Lung microvascular endothelial cell (primary cell): ENCODE data around the gene ASTN2. TPM values are rescaled to one million over a fixed set of nuclear protein-coding genes. Genes with fewer than 3 reads are reported as not detected.

ENCODE experiments used
- DNase-seq, 2 donors: peaks; one replicate each; pipeline versions ENCODE4 v3.0.0 to v3.0.0-alpha.2; 2010; ENCODE audit warnings: low read depth in 2 of 2
- total RNA-seq: library from RNA; depleted of rRNA; stranded (reverse); fragments of >200 nt; gene quantifications from 2 replicates; pipeline ENCODE4 v1.2.1, GENCODE V29; 2014

ASTN2 gene
- total RNA-seq, 1 donor from 2014 or later: 0.99 TPM

- no peak for DNase-seq
These were observed 298.8 kb downstream of the ASTN2 start for GRCh38 chr9:117116084-117116483.

DNA sequence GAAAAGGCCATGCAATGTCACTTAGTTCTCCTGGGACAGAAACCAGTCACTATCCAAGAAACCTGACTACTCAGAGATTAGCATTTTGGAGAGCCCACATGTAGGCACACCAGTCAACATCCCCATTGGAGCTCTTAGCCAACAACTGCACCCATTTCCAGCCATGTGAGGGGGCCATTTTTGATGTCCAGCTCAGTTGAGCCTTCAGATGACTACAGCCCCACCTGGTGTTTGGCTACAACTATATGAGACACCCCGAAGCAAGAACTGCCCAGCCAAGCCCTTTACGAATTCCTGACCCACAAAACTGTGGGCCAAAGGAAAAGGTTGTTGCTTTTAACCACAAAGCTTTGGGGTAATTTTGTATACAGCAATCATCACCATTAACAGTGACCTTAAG, 300.1 kb downstream of the ASTN2 start:
- no peak for DNase-seq

DNA sequence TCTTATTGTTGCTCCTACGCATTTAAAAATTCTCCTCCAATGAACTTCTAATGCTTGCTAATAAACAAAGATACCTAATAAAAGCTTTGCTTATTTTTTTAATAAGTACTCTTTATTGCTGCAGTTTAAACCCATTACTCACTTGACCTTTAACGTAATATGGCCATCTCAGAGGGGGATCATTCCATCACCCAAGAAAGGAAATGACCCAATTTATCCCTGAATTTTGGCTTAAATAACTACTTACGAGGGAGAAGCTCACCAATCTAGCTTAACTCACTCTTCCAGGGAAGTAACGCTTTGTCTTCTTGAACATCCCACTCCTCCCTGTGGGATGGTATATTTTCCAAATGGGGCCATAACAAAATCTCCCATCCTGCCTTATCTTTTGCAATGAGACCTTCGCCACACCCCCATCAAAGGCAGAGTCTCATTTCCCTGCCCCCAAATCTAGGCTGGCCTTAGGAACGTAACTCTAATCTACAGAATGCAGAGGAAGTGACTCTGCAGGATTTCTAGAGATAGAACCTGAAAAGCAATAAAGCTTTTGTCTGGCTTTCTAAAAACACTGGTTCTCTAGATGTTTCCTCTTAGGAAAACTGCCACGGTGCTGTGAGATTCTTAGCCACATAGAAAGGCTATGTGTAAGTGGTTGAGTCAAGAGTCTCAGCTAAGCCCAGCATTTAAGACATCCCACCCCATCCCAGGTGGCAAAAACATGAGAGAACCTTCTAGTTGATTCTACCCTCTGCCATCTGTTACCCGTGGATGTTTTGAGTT, 310.0 kb downstream of the ASTN2 start:
- DNase-seq: no peak

DNA sequence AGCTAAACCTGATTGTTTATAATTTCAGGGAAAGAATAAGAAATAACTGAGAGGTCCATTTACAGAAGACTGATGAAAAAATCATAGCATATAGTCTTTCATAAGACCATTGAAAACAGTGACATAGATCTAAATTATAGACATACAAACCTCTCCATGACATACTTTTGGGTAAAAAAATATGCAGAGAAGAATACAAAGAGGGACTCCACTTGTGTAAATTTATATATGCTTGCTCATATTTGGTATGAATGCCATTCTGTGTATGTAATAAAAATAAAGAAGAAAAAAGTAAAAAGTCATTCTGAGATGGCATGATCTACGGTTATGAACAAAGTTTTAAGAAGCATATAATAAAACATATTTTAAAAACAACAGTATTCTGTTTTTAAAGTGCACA, 310.7 kb downstream of the ASTN2 start:
- DNase-seq: no peak

- DNase-seq: no peak
These were observed 311.3 kb downstream of the ASTN2 start for GRCh38 chr9:117103438-117104110.

- no peak for DNase-seq
These were observed 313.8 kb downstream of the ASTN2 start for GRCh38 chr9:117101008-117101407.

GRCh38 chr9:117098331-117098730, 316.5 kb downstream of the ASTN2 start:
- DNase-seq: no peak

DNA sequence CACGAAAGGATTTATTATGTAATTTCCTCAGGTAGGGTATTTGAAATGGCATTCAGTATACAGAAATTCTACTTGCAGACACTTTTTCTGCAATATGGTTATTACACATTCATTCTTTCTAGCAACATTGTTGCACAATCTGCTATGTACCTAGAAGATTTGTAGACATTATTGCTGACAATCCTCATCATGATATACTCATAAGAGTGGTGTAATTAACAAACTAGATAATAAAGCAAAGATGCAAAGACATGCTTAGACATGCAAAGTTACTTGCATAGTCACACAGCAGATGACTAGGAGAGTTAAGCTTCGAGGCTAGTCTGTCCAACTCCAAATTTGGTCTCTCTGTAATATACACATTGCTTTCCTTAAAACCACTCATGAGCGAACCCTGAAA, 317.1 kb downstream of the ASTN2 start:
- no peak for DNase-seq

DNA sequence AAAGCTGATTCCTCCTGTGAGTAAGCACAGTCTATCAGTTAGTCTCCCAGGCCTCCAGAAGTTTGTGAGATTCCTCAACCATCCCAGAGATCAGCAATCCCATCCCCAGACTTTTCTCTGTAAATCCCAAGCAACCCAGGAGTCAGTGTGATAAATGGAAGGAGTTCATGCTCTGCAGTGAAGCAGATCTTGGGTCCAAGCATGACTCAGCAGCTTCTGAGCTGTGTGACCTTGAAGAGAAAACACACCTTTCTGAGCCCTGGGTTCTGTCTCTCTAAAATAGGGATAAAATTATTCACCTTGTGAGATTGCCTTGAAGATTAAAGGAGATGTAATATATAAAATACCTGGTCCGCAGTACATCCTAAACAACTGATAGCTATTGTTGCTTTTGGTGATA, 318.7 kb downstream of the ASTN2 start:
- DNase-seq: no peak

- no peak for DNase-seq
These were observed 319.8 kb downstream of the ASTN2 start for GRCh38 chr9:117095081-117095480.

GRCh38 chr9:117093891-117094844, 320.7 kb downstream of the ASTN2 start:
- DNase-seq: no peak

DNA sequence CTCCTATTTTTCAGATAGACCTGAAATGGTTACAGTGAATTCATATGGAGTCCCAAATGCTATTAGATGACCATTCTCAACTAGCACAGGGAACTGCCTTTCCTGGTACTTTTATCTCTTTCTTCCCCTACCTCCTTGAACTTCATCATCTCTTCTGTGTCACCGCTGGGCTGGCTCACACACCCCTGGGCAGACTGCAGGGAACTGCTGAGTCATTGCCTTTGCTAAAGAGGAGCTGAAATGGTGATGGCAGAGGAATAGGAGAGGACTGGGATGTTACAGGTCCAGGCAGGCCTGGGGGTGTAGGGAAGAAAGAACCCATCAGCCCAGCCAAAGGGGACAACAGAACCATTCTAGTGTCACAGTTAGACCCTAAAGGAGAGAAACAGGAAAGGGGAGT, 322.3 kb downstream of the ASTN2 start:
- DNase-seq: no peak

DNA sequence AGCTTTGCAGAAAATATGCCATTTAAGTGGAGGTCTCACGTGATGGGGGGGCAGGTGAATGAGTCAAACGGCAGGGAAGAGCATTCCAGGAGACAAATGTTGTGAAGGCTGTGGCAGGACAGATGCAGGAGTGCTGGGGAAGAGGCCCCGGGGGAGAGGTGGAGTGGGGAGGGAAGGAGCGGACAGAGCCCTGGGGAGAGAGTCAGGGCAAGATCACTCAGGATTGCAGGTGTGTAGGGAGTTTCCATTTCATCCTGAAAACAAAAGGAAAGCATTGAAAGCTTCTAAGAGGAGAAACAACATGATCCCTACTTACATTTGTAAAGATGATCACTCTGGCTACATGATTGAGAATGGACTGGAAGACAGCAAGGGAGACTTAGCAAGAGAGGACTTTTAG, 323.3 kb downstream of the ASTN2 start:
- DNase-seq: no peak

DNA sequence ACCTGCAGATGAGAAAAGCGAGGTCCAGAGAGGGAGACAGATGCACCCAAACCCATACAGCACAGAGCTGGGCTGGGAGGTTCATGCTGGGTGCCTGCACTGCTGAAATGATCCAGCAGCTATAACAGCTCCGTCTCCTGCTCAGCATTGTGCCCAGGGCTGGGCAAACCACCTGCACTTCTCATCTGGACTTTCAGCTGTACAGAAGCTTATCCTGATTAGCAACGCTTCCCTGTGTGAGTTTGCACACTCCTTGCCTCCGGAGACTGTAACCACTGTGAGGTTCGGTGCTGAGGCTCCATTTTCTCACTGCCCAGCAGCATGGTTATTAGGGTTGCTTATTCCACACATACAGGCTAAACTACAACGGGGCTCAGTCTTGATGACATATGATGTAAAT, 326.1 kb downstream of the ASTN2 start:
- DNase-seq: no peak

- DNase-seq: no peak
These were observed 326.7 kb downstream of the ASTN2 start for GRCh38 chr9:117088140-117088539.

DNA sequence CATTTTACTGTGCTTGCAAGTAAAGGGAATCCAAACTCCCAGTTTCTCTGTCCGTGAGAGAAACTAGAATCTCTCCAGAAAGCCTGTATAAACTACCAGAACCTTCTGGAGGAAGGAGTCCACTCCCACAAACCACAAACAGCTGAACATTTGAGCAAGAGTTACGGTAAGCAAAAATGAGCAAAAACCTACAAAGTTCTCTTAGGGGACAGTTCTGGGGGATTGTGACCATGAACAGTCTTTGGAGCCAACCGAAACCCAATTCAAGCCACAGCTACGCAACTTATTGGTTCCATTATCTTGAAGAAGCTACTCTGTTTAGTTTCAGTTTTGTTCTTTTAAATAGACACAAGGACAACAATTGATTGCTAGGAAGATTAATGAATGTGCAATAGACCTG, 330.6 kb downstream of the ASTN2 start:
- DNase-seq: no peak

DNA sequence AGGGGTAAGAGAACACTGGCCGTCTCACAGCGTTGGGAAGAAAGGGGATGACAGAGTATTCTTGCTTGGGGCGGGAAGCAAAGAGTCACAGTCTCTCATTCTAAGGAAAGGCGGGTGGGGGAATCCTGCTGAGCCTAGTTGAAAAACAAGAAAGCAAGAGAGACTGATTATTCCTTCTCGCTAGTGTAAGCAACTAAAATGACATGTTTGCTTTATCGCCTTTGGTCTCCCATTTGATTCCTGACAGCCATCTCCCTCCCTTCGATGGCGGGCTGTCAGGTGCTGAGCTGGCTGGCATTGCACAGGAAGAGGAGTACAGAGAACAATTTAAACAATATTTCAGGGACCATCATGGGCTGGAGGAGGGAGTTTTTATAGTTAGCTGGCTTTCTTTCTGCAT, 331.3 kb downstream of the ASTN2 start:
- DNase-seq: no peak

DNA sequence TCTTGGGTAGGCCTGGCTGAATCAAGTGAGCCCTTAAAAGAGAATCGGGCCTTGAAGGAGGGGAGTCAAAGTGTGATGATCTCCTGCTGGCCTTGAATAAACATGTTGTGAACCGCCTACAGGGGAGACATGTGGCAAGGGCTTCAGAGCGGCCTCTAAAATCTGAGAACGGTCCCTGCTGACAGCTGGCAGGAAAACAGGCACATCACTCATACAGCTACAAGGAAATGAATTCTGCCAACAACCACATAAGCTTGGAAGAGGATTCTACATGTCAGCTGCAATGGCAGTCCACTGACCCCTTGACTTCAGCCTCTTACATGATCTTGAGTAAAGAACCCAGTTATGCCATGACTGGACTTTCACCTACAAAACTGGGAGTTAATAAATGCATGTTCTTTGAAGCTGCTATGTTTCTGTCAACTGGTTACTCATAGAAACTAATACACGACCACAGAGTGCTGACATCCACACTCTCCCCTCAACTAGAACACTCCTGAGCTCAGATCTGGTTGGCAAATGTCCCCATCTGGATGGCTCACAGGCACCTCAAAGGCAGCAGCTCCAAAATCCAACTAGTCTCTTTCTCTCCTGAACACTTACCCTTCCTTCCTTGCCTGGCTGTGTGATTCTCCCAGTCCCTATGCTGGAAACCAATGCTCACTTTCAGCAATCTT, 333.1 kb downstream of the ASTN2 start:
- no peak for DNase-seq

DNA sequence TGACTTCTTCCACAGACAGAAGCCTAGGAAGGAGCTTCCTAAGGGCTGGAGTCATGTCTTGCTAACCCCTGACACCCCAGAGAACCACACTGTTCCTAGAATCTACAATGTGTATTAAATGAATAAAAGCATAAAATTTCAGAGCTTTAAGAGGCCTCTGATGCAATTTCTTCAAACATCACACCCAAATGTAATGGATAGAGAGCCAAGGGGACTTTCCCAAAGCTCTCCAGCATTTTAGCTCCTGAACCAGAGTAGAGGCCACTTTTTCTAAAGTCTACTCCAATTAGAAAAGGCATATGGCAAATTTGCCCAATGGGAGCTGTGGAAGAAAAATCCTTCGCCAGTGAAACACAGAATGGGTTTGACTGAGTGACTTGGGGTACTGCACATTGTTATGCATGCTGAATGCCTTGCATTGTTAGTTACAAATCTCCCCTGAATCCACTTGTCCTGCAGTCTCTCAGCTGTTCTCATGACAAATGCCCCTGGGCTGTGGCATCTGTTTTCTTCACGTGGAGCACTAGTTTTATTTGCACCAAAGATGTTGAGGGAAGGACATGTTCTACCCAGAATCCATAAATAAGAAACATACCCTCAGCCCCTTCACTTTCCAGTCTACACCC, 334.0 kb downstream of the ASTN2 start:
- no peak for DNase-seq

DNA sequence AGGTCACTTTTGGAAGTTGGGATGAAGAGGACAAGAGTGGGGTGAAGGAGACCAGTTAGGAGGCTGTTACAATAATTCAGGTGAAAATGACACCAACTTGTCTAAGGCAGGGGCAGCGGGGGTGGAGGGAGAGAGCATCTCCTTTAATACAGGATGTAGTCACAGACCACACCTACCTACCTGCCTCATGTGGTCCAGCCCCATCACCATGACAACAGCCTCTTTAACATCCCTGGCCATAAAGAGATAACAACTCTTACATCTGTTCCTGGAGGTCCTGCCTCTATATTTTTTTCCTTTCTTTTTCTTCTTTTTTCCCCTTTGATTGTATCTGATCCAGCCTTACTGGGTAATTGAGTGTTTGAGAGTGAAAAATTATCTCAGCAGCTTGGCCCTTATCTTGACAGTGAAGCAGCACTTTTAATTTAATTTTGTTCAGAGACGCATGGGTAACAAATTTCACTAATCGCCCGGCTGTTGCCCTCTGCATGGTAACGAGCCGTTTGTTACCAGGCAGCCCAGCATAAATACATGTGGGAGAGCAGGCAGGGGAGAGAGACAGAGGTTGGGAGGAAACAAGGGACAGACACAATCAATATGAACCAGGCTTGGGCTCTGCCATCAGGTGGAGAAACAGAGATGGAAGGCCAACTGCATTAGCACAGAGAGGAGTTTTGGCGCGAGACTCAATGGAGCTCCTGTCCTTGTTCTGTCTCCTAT, 338.1 kb downstream of the ASTN2 start:
- no peak for DNase-seq
